ENCODE results near the gene RALY.

Gene RALY

DNA sequence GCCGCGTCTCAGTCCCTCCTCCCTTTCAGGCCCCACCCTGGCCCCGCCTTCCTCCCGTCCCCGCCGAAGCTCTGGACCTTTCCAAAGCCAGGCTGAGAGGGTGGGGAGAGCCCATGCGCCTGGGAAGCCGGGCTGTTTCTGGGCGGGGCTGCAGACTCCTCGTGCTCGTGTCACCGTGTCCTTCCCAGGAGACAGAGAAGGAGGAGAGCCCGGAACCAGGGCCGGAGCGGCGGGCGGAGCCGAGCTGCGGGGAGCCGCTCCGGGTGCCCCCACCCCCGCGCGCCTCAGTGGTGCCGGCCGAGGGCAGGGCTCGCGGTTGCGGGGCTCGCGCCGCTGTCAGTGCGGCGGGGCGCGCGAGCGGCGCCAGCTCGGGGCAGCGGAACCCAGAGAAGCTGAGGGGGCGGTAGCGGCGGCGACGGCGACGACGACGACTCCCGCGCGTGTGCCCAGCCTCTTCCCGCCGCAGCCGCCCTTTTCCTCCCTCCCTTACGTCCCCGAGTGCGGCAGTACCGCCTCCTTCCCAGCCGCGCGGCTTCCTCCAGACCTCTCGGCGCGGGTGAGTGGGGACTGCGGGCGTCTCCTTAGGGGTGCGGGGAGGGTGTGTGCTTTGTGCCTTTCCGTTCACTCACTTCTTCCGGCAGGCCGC, at the start of gene RALY:
Gene RALY (plus strand): TSS at position 336 of the 646 bp plus-strand sequence. CDS start 78,164 bp downstream, outside the sequence.
- peak in 3 of 4 experiments; percentile 97 to 98 (median 97) for DNase-seq

DNA sequence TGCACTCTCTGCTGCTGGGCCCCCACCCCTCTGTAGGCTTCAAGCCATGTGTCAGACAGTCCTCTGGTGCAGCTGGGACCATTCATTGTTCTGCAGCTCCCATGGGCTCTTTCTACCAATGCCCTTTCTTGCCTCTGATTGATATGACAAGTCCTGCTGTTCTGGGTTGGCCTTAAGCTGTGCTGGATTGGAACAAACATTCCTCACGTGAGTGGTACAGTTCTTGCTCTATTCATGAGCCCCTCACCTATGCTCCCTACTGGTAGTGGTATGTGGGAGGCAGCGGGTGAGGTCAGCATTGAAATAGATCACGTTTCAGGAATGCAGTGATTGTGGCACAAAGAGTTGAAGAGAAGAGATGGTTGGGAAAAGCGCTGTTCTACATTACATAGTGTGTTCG, 48.8 kb upstream of the RALY start:
- DNase-seq, result no peak

GRCh38 chr20:33945391-33946081, 48.2 kb upstream of the RALY start:
- DNase-seq, result no peak

- DNase-seq, result peak in 1 of 4 experiments; percentile 0
Observed at GRCh38 chr20:33947709-33948295, 45.9 kb upstream of the RALY start.

- no peak for DNase-seq
Observed at GRCh38 chr20:33948480-33948879, 45.2 kb upstream of the RALY start.

DNA sequence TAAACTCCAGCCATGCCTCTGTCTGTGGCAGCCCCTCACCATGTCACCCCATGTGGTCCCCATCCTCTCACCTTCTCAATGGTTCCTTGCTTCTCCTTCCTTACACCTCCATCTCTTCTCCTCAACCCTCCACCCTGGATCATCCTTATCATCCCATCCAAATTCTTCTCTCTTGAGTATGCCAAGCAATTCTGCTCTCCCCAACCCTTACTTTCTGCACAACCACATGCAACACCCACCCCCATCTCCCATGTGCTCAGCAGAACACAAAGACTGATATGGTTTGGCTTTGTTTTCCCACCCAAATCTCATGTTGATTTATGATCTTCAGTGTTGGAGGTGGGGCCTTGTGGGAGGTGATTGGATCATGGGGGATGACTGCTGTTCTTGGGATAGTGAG, 42.5 kb upstream of the RALY start:
- DNase-seq, result no peak

DNA sequence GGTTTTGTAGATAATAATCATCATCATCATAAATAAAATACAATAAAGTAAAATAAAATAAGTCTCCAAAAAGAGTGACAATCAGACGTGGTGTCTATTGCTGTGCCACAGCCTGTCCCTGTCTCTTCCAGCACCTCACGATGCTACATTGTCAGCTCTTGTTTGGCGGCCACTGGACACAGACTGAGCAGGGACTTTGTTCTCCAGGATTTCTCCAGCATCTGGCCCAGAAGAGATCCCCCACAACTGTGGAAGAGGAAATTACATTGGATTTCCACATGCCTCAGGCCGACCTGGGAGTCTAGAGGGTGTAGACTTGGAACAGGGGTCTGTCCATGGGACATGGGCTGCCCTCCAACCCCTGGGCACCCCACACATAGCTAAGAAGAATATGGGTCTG, 39.2 kb upstream of the RALY start:
- DNase-seq, result no peak

GRCh38 chr20:33963751-33964150, 30.0 kb upstream of the RALY start:
- no peak for DNase-seq

DNA sequence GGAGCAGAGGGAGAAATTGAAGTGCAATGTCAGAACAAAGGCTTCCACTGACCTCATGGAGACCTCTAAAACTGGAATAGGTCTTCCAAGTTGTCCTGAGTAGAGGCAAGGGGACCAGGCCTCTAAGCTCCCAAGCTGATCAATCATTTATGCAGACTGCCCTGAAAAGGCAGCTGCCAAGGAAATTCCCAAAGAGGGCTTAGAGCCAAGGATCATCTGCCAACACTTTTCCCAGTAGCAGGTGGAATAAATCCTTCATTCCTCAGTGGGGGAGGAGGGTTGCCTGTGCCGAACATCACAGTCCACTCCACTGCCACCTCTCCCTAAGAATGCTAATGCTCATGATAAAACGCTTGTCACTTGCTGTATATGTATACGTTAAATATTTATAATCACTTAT, 29.3 kb upstream of the RALY start:
- DNase-seq, result no peak

DNA sequence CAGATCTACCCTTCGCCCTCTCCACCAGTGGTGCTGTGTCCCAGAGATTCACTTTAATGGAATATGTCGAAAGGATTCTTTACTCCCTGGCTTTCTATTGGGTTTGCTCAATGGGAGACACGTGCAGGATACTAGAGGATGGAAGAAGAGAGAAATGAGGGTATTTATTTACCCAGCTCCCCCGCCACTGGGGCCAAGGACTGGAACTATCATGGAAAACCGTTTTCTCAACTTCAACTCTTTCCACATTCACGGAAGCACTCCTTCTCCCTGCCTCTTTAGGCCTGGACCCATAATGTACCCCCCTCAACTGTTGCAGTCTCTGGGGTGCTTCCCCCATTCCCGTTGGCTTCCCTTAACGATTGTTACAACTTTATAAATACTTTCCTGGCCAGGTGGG, 26.6 kb upstream of the RALY start:
- no peak for DNase-seq

DNA sequence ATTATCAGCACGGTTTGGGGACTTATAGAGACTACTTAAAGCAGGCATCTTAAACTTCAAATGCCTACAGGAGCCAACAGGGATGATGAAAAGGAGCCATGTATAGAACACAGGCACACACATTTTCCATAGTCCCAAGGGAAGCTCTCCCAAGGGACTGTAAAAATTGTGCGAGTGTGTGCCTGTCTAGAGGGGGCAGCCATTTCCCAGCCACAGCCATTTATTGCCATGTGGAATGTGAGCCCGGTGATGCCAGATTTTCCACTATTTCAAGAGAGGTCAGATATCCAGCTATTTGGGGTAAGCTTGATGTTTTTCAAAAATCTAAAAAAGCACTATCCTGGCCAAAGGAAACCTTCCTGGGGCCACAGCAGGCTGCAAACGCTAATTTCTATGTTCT, 24.1 kb upstream of the RALY start:
- no peak for DNase-seq

- no peak for DNase-seq
Observed at GRCh38 chr20:33970229-33970628, 23.5 kb upstream of the RALY start.

GRCh38 chr20:33971147-33971975, 22.4 kb upstream of the RALY start:
- DNase-seq, result no peak

GRCh38 chr20:33976959-33977358, 16.8 kb upstream of the RALY start:
- DNase-seq, result no peak

GRCh38 chr20:33977535-33977934, 16.2 kb upstream of the RALY start:
- DNase-seq, result no peak

DNA sequence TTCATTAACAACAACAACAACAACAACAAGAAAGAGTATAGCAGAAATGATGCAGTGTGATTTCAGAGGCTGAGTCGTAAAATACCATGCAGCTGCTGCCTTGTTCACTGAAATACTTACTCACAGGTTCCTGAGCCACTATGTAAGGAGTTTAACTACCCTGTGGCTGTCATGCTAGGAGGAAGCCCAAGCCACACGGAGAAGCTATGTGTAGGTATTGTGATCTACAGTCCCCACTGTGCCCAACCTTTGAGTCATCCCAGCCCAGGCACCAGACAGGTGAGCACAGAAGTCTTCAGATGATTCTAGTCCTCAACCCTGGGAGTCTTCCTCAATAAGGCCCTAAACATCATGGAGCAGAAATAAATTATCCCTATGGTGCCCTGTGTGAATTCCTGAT, 14.6 kb upstream of the RALY start:
- no peak for DNase-seq

DNA sequence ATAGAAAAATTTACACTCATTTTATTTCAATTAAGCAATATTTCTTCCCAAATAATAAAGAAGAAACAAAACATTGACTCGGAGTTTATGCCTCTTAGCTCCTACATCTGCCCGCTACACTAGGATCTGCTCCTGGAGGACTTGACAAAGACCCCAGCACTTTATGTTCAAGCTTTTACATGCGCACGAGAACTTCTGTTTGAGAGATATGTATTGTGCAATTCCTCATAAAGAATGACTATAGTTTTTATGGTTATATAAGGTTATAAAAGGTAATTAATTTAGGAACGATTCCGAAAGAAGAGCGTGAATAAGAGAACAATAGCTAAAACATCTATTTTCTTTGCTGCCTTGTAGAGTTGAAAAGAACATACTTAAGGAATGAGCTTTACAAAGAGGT, 12.4 kb upstream of the RALY start:
- no peak for DNase-seq

DNA sequence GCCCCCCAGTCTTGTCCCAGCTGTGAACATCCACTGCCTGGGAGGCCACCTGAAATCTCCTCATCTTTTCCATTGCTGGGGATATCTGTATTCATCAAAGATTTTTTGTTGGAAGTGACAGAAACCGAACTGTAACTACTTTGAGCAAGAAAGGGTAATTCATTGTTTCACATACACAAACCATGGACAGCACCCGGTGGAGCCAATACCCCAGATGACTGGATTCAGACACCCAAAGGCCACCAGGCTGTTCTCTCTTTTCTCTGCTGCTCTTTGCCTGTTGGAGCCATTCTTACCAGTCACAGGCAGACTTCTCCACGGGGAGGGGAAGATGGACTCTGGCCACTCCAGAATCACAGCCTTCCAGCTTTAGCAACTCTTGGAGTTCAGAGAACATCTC, 11.7 kb upstream of the RALY start:
- no peak for DNase-seq

DNA sequence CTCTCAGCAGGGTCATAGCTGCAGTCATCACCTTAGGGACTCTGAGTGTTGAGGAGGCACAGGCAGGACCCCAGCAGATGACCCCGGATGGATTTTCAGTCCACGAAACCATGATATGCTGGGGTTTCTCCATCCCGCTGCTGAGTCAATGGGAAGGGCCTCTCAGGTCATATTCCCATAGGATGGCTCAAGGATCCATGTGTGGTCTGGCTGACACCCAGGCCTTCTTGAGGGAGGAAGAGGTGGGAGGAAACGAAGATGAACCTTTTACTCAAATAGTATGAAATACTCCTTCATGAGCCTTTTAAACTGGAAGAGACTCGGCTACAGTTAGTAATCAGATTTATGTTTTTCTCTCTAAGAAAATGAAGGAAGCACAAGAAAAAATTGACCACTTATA, 10.3 kb upstream of the RALY start:
- no peak for DNase-seq

DNA sequence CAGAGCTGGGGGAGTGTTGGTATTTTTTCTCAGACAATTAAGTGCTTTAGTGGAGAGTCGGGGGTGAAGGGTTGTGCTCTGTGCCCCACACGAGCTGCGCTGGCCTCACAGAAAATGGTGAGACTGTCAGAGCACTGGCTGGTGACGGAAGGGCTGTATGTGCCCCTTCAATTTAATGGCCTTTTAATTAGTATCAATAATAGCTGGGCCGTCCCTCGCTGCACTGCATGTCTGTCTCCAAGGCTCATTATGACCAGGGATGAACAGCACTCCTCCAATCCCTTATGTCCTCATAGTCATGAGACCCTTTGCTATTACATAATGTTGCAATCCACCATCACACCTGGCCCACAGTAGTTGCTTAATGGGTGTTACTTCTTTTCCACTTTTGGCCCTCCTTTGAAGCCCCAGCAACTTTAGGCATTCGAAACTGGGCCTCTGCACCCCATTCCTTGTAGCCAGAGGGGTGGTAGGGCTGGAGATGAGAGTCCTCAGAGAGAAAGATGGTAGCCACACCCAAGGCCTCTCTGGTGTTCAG, 9.5 kb upstream of the RALY start:
- no peak for DNase-seq

- DNase-seq, result no peak
Observed at GRCh38 chr20:33985280-33985679, 8.4 kb upstream of the RALY start.

DNA sequence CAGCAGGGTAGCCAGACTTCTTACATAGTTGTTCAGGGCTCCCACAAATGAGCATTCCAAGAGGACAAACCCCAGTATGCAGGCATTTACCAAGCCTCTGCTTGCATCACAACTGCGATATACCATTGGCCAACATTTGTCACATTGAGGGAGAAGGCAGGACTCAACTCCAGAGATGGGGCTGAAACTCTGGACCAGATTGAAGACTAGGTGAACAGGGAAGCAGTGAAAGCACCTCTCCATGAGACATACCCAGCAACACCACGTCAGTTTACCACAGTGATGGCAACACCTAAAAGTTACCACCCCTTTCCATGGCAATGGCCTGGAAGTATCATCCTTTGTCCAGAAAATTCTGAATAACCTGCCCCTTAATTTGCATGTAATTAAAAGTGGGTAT, 7.9 kb upstream of the RALY start:
- no peak for DNase-seq

- DNase-seq, result no peak
Observed at GRCh38 chr20:33986560-33987216, 7.0 kb upstream of the RALY start.
